Brain pericyte (primary cell): ENCODE results near the gene C13orf46.
"Not testable (repeated sequence)": the region's sequence is repeated elsewhere in the genome, so short reads cannot be mapped to it uniquely, and the experiment has no call there.

Source experiments
- DNase-seq: peaks from one replicate; pipeline ENCODE4 v3.0.0-alpha.2; 2012; ENCODE audit warnings: low read depth, low spot score

Gene C13orf46

GRCh38 chr13:113973218-113974164, at the start of gene C13orf46:
C13orf46 (minus strand) TSS chr13:113974076; CDS start chr13:113973997, 79 bp downstream.
- no peak for DNase-seq

DNA sequence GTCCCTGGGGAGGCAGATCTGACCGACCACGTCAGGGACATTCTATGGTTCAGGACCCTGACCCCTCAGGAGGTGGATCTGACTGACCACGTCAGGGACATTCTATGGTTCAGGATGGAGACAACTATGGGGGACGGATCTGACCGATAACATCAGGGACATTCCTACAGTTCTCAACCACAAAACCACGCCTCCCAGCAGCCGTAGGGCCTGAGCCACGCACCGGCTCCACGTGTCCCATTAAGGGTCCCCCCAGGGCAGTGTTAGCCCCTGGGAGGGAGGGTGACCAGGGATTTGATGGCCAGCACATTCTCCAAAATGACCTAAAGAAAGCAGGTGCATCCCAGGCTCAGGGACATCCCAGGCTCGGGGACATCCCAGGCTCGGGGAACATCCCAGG, 49.0 kb upstream of the C13orf46 start:
- DNase-seq: no peak

DNA sequence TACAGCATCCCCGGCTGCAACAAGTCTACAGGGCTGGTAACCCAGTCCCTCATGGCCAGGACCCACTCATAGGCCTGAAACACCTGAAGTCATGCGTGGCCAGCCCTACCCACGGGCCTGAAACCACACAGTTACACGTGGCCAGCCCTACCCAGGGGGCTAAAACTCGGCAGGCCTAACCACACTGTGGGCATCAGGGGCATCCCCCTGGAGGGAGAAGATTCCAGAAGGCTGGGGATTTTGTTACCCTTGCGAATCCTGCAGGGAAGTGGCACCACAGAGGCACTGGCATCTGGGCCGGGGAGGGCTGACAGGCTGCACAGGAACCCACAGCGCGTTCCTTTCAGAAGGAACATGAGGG, 48.4 kb upstream of the C13orf46 start:
- no peak for DNase-seq

GRCh38 chr13:114021464-114022308, 47.8 kb upstream of the C13orf46 start:
- no peak for DNase-seq

- no peak for DNase-seq
Measured at GRCh38 chr13:114020750-114021463, 47.0 kb upstream of the C13orf46 start.

- DNase-seq: not testable (repeated sequence)
Measured at GRCh38 chr13:114020134-114020533, 46.3 kb upstream of the C13orf46 start.

DNA sequence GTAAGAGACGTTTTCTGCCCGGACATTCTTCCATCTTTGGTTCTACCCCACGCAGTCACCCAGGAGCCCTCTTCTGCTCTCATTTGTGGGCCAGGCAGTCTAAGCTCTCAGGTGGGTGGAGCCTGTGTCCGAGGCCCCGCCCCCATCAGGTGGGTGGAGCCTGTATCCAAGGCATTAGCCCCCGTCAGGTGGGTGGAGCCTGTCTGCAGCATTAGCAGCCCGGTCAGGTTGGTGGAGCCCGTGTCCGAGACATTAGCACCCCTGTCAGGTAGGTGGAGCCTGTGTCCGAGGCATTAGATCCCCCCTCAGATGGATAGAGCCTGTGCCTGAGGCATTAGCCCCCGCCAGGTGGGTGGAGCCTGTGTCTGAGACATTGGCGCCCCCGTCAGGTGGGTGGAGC, 45.5 kb upstream of the C13orf46 start:
- DNase-seq: no peak

GRCh38 chr13:114018461-114019055, 44.7 kb upstream of the C13orf46 start:
- no peak for DNase-seq

DNA sequence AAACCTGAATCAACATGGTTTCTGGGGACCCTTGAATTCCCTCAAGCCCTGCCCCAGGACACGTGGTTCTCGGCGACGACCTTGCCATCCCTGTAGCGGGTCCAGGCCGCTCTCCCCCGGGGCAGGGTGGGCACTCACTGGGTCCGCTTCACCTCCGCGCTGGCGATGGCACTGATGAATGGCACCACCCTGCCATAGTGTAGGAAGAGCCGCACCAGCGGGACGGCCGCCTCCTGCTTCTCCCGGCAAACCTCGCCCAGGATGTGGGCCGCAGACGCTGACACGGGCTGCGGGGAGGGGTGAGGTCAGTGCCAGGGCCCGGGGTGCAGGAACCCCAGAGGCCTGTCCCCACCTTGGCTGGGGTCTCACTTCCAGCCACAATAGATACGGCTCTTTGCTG, 44.1 kb upstream of the C13orf46 start:
- DNase-seq: no peak

- no peak for DNase-seq
Measured at GRCh38 chr13:114017028-114017630, 43.3 kb upstream of the C13orf46 start.

DNA sequence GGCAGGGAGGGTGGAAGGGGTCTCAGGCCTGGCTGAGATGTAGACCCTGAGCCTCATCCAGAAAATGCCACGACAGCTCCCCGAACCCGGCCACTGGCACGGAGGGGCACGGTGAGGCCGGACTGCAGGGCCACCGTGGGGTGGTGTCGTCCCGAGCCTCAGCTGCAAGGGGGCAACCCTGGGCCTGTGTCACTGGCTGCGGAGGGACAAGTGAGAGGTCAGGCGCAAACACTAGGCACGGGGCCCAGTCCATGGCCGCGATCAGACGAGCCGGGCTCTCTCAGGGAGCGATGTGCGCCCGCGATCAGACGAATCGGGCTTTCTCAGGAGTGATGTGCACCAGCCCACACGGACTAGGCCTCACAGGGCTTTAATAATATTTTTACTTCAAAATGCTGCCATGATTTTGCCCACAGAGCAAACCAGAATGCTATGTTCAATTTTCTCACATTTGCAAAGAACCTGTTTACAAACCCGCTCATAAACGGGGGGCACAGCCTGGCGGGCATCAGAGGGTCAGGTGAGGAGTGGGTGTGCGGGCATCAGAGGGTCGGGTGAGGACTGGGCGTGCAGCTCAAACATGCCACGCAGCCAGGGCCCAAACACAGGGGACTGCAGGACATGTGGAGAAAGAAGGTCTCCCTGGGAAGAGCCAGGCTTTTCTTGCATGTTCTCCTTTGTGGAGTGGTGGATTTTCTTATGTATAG, 42.6 kb upstream of the C13orf46 start:
- DNase-seq: no peak

- no peak for DNase-seq
Measured at GRCh38 chr13:114015969-114016295, 42.1 kb upstream of the C13orf46 start.

- DNase-seq: no peak
Measured at GRCh38 chr13:114015111-114015968, 41.5 kb upstream of the C13orf46 start.

DNA sequence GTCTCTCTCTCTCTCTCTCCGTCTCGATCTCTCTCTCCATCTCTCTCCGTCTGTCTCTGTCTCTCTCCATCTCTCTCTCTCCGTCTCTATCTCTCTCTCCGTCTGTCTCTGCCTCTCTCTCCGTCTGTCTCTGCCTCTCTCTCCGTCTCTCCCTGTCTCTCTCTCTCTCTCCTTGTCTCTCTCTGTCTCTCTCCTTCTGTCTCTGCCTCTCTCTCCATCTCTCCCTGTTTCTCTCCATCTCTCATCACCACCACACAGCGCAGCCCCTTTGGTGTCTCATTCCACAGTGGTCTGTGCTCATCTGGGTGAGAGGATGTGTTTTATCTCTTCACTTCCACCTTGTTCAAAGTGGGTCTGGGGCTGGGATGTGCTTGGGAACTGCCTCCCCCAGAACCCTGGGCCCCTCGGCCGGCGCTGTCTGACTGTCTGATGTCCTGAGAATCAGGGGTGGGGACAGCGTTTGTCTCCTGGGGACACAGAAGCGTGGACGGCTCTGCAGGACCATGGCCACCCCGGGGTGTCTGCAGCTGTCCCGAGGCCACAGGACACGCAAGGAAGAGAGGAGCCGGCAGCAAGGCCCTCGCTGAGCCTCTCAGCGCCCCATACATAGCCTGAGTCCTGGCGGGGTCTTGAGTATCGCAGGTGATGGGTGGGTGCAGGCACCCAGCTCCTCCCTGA, 40.2 kb upstream of the C13orf46 start:
- no peak for DNase-seq

GRCh38 chr13:114013336-114013735, 39.5 kb upstream of the C13orf46 start:
- DNase-seq: no peak

- DNase-seq: no peak
Measured at GRCh38 chr13:114012921-114013320, 39.0 kb upstream of the C13orf46 start.

DNA sequence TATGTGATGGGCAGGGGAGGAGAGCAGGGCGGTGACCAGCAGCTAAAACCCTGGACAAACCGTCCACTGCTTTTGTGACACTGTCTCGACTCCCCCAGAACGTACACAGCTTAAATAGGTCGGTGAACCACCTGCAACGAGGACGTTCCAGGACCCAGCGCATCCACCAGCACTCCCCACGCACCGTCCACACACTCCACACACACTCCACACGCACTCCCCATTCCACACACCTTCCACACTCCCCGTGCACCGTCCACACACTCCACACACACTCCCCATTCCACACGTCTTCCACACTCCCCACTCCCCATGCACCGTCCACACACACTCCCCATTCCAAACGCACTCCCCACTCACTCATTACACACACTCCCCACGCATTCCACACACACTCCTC, 38.3 kb upstream of the C13orf46 start:
- no peak for DNase-seq

- no peak for DNase-seq
Measured at GRCh38 chr13:114011226-114011625, 37.4 kb upstream of the C13orf46 start.
